T-helper 17 cell (primary cell): ENCODE data around the gene THBS4. TPM values are rescaled to one million over a fixed set of nuclear protein-coding genes. Genes with fewer than 3 reads are reported as not detected.
A peak's percentile ranks its signal among the peaks of the same experiment; 100 is the strongest.
"Not testable (repeated sequence)": the region's sequence is repeated elsewhere in the genome, so short reads cannot be mapped to it uniquely, and the experiment has no call there.

Source experiments
- ATAC-seq: fragments of 150-1000 bp; cut with Tn5 transposase; 2 replicates; pipeline ENCODE4 v1.10.0; 2021; ENCODE audit warnings: mild to moderate bottlenecking, moderate library complexity
- DNase-seq, 3 donors: peaks; one replicate each; pipeline versions ENCODE4 v3.0.0 to v3.0.0-alpha.2; 2020 to 2021
- H3K9me3 ChIP-seq: one replicate; pipeline ENCODE4 v1.7.0; 2013; ENCODE audit warnings: low read length, mild to moderate bottlenecking; ENCODE audit not compliant: control insufficient read depth, poor library complexity, severe bottlenecking
- H3K27ac Mint-ChIP-seq: one replicate; pipeline ENCODE4 v1.8.0; 2022; ENCODE audit warnings: mild to moderate bottlenecking, moderate library complexity, mixed read lengths
- H3K27me3 Mint-ChIP-seq: one replicate; pipeline ENCODE4 v1.8.0; 2022; ENCODE audit warnings: mixed read lengths
- H3K36me3 Mint-ChIP-seq: one replicate; pipeline ENCODE4 v1.8.0; 2022; ENCODE audit warnings: low read depth, mixed read lengths
- H3K4me1 Mint-ChIP-seq: one replicate; pipeline ENCODE4 v1.8.0; 2022; ENCODE audit warnings: mild to moderate bottlenecking, mixed read lengths
- H3K4me3 Mint-ChIP-seq: one replicate; pipeline ENCODE4 v1.8.0; 2022; ENCODE audit warnings: mild to moderate bottlenecking, moderate library complexity, mixed read lengths
- total RNA-seq, 4 donors: library from RNA in 2 of 4; stranded (reverse) in 2 of 4; gene quantifications; one replicate each; pipeline ENCODE4 v1.2.3 and lab custom pipeline; 2022 to 2026

THBS4 gene
- total RNA-seq, 2 donors from 2014 or later, result 0.21 to 0.94 TPM

DNA sequence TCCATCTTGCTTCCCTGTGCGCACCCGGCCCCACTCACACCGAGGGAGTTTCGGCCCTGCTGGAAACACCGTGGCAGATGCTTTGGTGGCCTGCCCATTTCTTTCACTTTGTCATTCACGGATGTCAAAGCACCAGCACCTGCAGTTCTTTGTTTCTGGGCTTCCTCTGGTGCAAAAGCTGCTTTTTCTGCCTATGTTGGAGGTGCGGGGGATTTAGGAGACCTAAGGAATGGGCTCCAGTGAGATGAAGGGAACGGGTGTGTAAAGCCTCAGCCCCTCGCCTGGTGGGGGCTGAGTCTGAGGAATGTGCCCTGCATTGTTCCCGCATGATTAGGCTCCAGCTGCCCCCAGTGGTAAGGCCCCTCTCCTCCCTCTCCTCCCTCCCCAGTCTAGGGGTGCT lies 62.3 kb downstream of the THBS4 start:
- Mint-ChIP-seq H3K27ac (peak overlapping the region; percentile 37), H3K36me3 (peaks cover 7% of the 10 kb centered on the region), H3K27me3 (no peaks in the 10 kb centered on the region), H3K4me1 (peaks cover 9% of the 10 kb centered on the region), H3K4me3 (no peak overlapping the region)
- H3K9me3 ChIP-seq, result no peaks in the 10 kb centered on the region
- DNase-seq, result no peak
- no peak for ATAC-seq

DNA sequence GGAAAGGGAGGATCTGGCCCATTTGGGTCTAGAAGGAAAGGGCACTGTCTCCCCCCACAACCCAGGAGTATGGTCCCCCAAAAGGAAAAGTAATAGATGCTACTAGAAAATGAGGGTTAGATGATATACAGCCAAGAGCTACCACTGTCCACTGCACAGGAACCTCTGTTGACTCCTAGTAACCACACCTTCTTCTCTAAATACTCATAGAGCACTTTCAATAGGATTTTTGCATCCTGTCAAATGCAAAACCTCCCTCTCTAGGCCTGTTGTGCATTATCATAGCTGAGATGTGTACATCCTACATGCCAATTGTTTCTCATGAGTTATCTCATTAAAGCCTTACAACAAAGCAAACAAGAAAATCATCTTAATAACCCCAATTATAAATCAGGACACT lies 66.8 kb downstream of the THBS4 start:
- no peak for ATAC-seq

DNA sequence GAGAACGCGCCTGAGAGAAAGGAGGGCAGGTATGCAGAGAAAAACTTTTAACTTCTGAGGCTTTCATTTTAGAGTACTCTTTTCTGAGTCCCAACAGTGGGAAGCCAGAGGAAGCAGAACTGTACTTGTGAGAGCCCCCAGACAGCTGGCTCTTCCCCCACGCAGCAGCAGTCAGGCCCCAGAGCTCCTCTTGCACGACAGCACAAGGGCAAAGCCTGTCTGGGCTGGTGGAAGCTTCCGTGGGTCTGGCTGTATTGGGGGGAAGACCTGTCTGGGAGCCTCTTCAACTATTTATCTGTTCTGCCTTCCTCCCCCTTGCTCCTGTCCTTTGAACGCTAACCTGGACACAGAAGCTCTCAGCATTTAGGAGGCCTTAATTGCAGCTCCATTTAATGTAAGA lies 68.2 kb downstream of the THBS4 start:
- H3K9me3 ChIP-seq, result no peaks in the 10 kb centered on the region
- H3K4me1 Mint-ChIP-seq, result peaks cover 13% of the 10 kb centered on the region
- H3K36me3 Mint-ChIP-seq, result peaks cover 4% of the 10 kb centered on the region
- ATAC-seq (no peak), DNase-seq (no peak)
- H3K27me3 Mint-ChIP-seq, result no peaks in the 10 kb centered on the region
- no peak overlapping the region for H3K4me3 Mint-ChIP-seq
- H3K27ac Mint-ChIP-seq, result peak overlapping the region; percentile 34

More for the DNA sequence above, 66.8 kb downstream of the THBS4 start:
- no peaks in the 10 kb centered on the region for H3K27me3 Mint-ChIP-seq
- peaks cover 8% of the 10 kb centered on the region for H3K36me3 Mint-ChIP-seq
- peaks cover 14% of the 10 kb centered on the region for H3K4me1 Mint-ChIP-seq
- no peaks in the 10 kb centered on the region for H3K9me3 ChIP-seq
- H3K4me3 Mint-ChIP-seq, result no peak overlapping the region
- no peak for DNase-seq
- no peak overlapping the region for H3K27ac Mint-ChIP-seq

GRCh38 chr5:80105698-80106439 lies 70.7 kb downstream of the THBS4 start:
- Mint-ChIP-seq H3K4me1 (peaks cover 13% of the 10 kb centered on the region), H3K4me3 (peak overlapping the region; percentile 2), H3K27ac (no peak overlapping the region), H3K27me3 (no peaks in the 10 kb centered on the region), H3K36me3 (peaks cover 4% of the 10 kb centered on the region)
- ATAC-seq (no peak), DNase-seq (no peak)
- H3K9me3 ChIP-seq, result no peaks in the 10 kb centered on the region

DNA sequence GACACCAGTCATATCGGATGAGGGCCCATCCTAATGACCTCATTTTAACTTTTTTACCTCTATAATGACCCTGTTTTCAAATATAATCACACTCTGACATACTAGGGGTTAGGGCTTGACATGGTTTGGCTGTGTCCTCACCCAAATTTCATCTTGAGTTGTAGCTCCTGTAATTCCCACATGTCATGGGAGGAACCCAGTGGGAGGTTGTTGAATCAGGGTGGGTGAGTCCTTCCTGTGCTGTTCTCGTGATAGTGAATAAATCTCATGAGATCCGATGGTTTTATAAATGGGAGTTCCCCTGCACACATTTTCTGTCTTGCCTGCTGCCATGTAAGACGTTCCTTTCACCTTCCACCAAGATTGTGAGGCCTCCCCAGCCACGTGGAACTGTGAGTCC lies 71.8 kb downstream of the THBS4 start:
- Mint-ChIP-seq H3K27me3 (no peaks in the 10 kb centered on the region), H3K4me1 (peaks cover 15% of the 10 kb centered on the region), H3K36me3 (peaks cover 4% of the 10 kb centered on the region), H3K27ac (no peak overlapping the region), H3K4me3 (no peak overlapping the region)
- no peak for ATAC-seq
- H3K9me3 ChIP-seq, result no peaks in the 10 kb centered on the region
- DNase-seq, result no peak

GRCh38 chr5:80109646-80110478 lies 74.7 kb downstream of the THBS4 start:
- Mint-ChIP-seq H3K27ac (peak overlapping the region; percentile 53), H3K36me3 (peaks cover 7% of the 10 kb centered on the region), H3K4me1 (peaks cover 7% of the 10 kb centered on the region), H3K27me3 (no peaks in the 10 kb centered on the region), H3K4me3 (no peak overlapping the region)
- H3K9me3 ChIP-seq, result no peaks in the 10 kb centered on the region
- DNase-seq, result no peak
- ATAC-seq, result no peak

DNA sequence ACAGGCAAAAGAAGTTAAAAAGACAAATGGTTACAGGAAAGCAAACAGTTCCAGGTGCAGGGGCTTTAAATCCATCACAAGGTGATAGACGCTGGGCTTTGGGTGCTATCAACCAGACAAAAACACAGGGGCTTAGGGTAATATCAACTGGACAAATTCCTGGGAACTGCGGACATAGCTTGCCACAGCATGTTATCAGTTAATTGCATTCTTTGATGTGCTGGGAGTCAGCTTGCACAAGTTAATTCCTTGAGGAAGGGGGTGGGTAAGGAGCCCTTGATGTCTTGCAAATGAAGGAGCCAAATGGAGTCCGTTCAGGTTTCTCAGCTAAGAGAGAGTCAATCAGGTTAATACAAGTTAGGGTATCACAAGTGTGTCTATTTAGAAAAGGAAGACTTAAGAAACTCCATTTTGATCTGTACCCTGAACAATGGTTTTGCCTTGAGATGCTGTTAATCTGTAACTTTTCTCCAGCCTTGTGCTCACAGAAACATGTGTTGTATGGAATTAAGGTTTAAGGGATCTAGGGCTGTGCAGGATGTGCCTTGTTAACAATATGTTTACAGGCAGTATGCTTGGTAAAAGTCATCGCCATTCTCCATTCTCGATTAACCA lies 76.3 kb downstream of the THBS4 start:
- H3K4me1 Mint-ChIP-seq, result peaks cover 14% of the 10 kb centered on the region
- H3K27me3 Mint-ChIP-seq, H3K4me3 Mint-ChIP-seq, H3K36me3 Mint-ChIP-seq, H3K9me3 ChIP-seq, ATAC-seq, DNase-seq: not testable (repeated sequence)
- peak overlapping the region; percentile 53 for H3K27ac Mint-ChIP-seq

- peak overlapping the region; percentile 4 for H3K27ac Mint-ChIP-seq
Observed at GRCh38 chr5:80114860-80115259, 79.7 kb downstream of the THBS4 start.

GRCh38 chr5:80116000-80116399 lies 80.9 kb downstream of the THBS4 start:
- no peak overlapping the region for H3K4me3 Mint-ChIP-seq
- H3K4me1 Mint-ChIP-seq, result peaks cover 24% of the 10 kb centered on the region
- peaks cover 5% of the 10 kb centered on the region for H3K36me3 Mint-ChIP-seq

More at GRCh38 chr5:80114860-80115259, 79.7 kb downstream of the THBS4 start:
- Mint-ChIP-seq H3K4me1 (peaks cover 24% of the 10 kb centered on the region), H3K4me3 (no peak overlapping the region), H3K27me3 (no peaks in the 10 kb centered on the region), H3K36me3 (peaks cover 6% of the 10 kb centered on the region)
- no peaks in the 10 kb centered on the region for H3K9me3 ChIP-seq
- ATAC-seq (no peak), DNase-seq (no peak)

DNA sequence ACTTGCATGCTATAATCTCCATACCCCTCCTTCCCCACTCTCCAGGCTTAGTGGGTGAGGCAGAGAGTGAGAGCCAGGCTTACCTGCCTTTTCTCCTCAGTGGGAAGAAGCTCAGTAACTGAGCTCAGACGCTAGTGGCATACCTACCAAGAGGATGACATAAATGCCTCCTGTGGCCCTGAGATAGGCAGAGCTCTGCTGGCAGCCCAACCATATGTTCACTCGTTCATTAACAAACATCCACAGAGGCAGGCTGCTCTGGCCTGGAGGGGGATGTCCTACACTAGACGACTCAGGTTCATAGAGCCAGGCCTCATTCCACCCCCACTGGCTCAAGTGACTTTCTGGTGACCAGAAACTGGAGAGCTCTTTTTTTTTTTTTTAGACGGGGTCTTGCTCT lies 81.3 kb downstream of the THBS4 start:
- peaks cover 22% of the 10 kb centered on the region for H3K4me1 Mint-ChIP-seq
- no peak for DNase-seq
- H3K36me3 Mint-ChIP-seq, result peaks cover 4% of the 10 kb centered on the region
- peak overlapping the region; percentile 4 for H3K27ac Mint-ChIP-seq
- no peaks in the 10 kb centered on the region for H3K9me3 ChIP-seq
- ATAC-seq, result peak; percentile 35
- H3K27me3 Mint-ChIP-seq, result no peaks in the 10 kb centered on the region
- H3K4me3 Mint-ChIP-seq, result peak overlapping the region; percentile 9

More at GRCh38 chr5:80116000-80116399, 80.9 kb downstream of the THBS4 start:
- DNase-seq (no peak), ATAC-seq (no peak)
- no peaks in the 10 kb centered on the region for H3K27me3 Mint-ChIP-seq
- H3K9me3 ChIP-seq, result no peaks in the 10 kb centered on the region
- H3K27ac Mint-ChIP-seq, result peak overlapping the region; percentile 4

DNA sequence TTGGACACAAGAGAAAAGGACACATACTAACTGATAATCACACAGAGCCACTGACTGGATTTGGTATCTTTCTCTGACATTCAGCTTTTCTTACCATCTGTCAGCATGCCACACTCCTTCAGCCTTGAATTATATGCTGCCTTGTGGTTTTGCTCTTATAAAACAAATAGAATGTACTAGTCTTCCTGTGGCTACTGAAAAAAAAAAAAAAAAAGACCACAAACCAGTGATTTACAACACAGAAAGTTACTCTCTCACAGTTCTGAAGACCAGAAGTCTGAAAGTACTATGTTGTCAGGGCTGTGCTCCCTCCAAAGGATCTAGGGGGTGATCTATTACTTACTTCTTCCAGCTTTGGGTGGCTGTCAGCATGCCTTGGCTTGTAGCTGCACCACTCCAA lies 82.3 kb downstream of the THBS4 start:
- peaks cover 4% of the 10 kb centered on the region for H3K36me3 Mint-ChIP-seq
- H3K27me3 Mint-ChIP-seq, result no peaks in the 10 kb centered on the region
- H3K4me3 Mint-ChIP-seq, result no peak overlapping the region
- peak overlapping the region; percentile 4 for H3K27ac Mint-ChIP-seq
- DNase-seq (no peak), ATAC-seq (peak; percentile 39)
- H3K4me1 Mint-ChIP-seq, result peaks cover 23% of the 10 kb centered on the region
- no peaks in the 10 kb centered on the region for H3K9me3 ChIP-seq

GRCh38 chr5:80119372-80119771 lies 84.2 kb downstream of the THBS4 start:
- ATAC-seq (no peak), DNase-seq (no peak)
- no peaks in the 10 kb centered on the region for H3K9me3 ChIP-seq
- no peak overlapping the region for H3K4me3 Mint-ChIP-seq
- H3K4me1 Mint-ChIP-seq, result peaks cover 25% of the 10 kb centered on the region
- no peaks in the 10 kb centered on the region for H3K27me3 Mint-ChIP-seq
- peak overlapping the region; percentile 54 for H3K27ac Mint-ChIP-seq
- no peaks in the 10 kb centered on the region for H3K36me3 Mint-ChIP-seq

- DNase-seq (no peak), ATAC-seq (no peak)
- Mint-ChIP-seq H3K36me3 (peaks cover 5% of the 10 kb centered on the region), H3K27ac (no peak overlapping the region), H3K27me3 (no peaks in the 10 kb centered on the region), H3K4me1 (peaks cover 22% of the 10 kb centered on the region), H3K4me3 (no peak overlapping the region)
- H3K9me3 ChIP-seq, result no peaks in the 10 kb centered on the region
Observed at GRCh38 chr5:80122579-80122978, 87.4 kb downstream of the THBS4 start.
